GM19463 (cell line): ENCODE results near the gene CTDSPL.
"Not testable (repeated sequence)": the region's sequence is repeated elsewhere in the genome, so short reads cannot be mapped to it uniquely, and the experiment has no call there.

Source experiments
- ATAC-seq: cut with Tn5 transposase; IDR thresholded peaks from one replicate; pipeline ENCODE4 v1.9.1; 2021; ENCODE audit warnings: mild to moderate bottlenecking, moderate library complexity; ENCODE audit not compliant: unreplicated experiment

The CTDSPL gene

GRCh38 chr3:37985637-37986320 lies 124.1 kb downstream of the CTDSPL start:
- ATAC-seq, result no peak

GRCh38 chr3:37986479-37987314 lies 125.0 kb downstream of the CTDSPL start:
- ATAC-seq, result no peak

- ATAC-seq, result no peak
Observed at GRCh38 chr3:37987315-37987697, 125.6 kb downstream of the CTDSPL start.

- no peak for ATAC-seq
Observed at GRCh38 chr3:37987751-37988179, 126.1 kb downstream of the CTDSPL start.

GRCh38 chr3:37988376-37988775 lies 126.7 kb downstream of the CTDSPL start:
- not testable (repeated sequence) for ATAC-seq

GRCh38 chr3:37988931-37989525 lies 127.3 kb downstream of the CTDSPL start:
- no peak for ATAC-seq

GRCh38 chr3:37989821-37990480 lies 128.3 kb downstream of the CTDSPL start:
- no peak for ATAC-seq

- no peak for ATAC-seq
Observed at GRCh38 chr3:37990527-37990926, 128.8 kb downstream of the CTDSPL start, which contains the start of gene VILL. TSS of gene VILL (plus strand) at chr3:37990786. CDS start at chr3:37993673, 2,887 bp downstream.

- no peak for ATAC-seq
Observed at GRCh38 chr3:37991109-37991508, 129.4 kb downstream of the CTDSPL start.

- no peak for ATAC-seq
Observed at GRCh38 chr3:37991823-37992222, 130.1 kb downstream of the CTDSPL start.

GRCh38 chr3:37992271-37993066 lies 130.8 kb downstream of the CTDSPL start:
- no peak for ATAC-seq

GRCh38 chr3:37993067-37993455 lies 131.4 kb downstream of the CTDSPL start:
- no peak for ATAC-seq

- ATAC-seq, result no peak
Observed at GRCh38 chr3:37993460-37993819, 131.8 kb downstream of the CTDSPL start.

GRCh38 chr3:37993820-37994638 lies 132.3 kb downstream of the CTDSPL start:
- ATAC-seq, result peak; percentile 56

- ATAC-seq, result no peak
Observed at GRCh38 chr3:37994639-37994972, 132.9 kb downstream of the CTDSPL start.

- no peak for ATAC-seq
Observed at GRCh38 chr3:37995652-37996641, 134.3 kb downstream of the CTDSPL start.

GRCh38 chr3:37996785-37997301 lies 135.2 kb downstream of the CTDSPL start:
- ATAC-seq, result peak; percentile 53

- ATAC-seq, result no peak
Observed at GRCh38 chr3:37997342-37997741, 135.7 kb downstream of the CTDSPL start.
